Activated CD4-positive, alpha-beta T cell treated with anti-CD3 and anti-CD28 coated beads for 36 hours (primary cell): ENCODE data around the gene ACOXL. TPM values are rescaled to one million over a fixed set of nuclear protein-coding genes. Genes with fewer than 3 reads are reported as not detected.
A peak's percentile ranks its signal among the peaks of the same experiment; 100 is the strongest.

ENCODE experiments used
- ATAC-seq: fragments of 200-7000 bp; cut with Tn5 transposase; one replicate; pipeline ENCODE4 v1.10.0; 2021; ENCODE audit warnings: mild to moderate bottlenecking, moderate library complexity
- CTCF ChIA-PET: fragments of 350-600 bp; sonication (Branson Sonifier 250); formaldehyde crosslinking; loops from one replicate; lab custom pipeline; 2021; ENCODE audit warnings: antibody characterized with exemption; lab: Charles Lee
- POLR2A ChIA-PET: fragments of 350-600 bp; sonication (Branson Sonifier 250); formaldehyde crosslinking; loops from one replicate; lab custom pipeline; 2021; ENCODE audit warnings: antibody characterized with exemption, inconsistent platforms; lab: Charles Lee
- DNase-seq: peaks from one replicate; pipeline ENCODE4 v3.0.0-alpha.2; 2020
- H3K27ac Mint-ChIP-seq: one replicate; pipeline ENCODE4 v1.8.0; 2021; ENCODE audit warnings: mixed read lengths
- H3K27me3 Mint-ChIP-seq: one replicate; pipeline ENCODE4 v1.8.0; 2021; ENCODE audit warnings: mixed read lengths
- H3K36me3 Mint-ChIP-seq: one replicate; pipeline ENCODE4 v1.8.0; 2021; ENCODE audit warnings: low read depth, mixed read lengths
- H3K4me1 Mint-ChIP-seq: one replicate; pipeline ENCODE4 v1.8.0; 2021; ENCODE audit warnings: mixed read lengths
- H3K4me3 Mint-ChIP-seq: one replicate; pipeline ENCODE4 v1.8.0; 2021; ENCODE audit warnings: mild to moderate bottlenecking, moderate library complexity, mixed read lengths
- H3K9me3 Mint-ChIP-seq: one replicate; pipeline ENCODE4 v1.8.0; 2021; ENCODE audit warnings: low read depth, mixed read lengths
- intact Hi-C, 2 experiments: fragments of 100-400 bp; cut with DNase I in 1 of 2; cut with micrococcal nuclease in 1 of 2; formaldehyde crosslinking; loops; one replicate each; pipeline versions ENCODE4 v1.14.2 to v1.15.1; 2022 to 2024; cut with DNase I, micrococcal nuclease
- total RNA-seq, 2 experiments: library from RNA; stranded (reverse); gene quantifications; one replicate each; pipeline ENCODE4 v1.2.3, GENCODE V29; 2021

ACOXL gene
- total RNA-seq, 2 experiments from 2014 or later: 0.23 TPM; not detected in 1

DNA sequence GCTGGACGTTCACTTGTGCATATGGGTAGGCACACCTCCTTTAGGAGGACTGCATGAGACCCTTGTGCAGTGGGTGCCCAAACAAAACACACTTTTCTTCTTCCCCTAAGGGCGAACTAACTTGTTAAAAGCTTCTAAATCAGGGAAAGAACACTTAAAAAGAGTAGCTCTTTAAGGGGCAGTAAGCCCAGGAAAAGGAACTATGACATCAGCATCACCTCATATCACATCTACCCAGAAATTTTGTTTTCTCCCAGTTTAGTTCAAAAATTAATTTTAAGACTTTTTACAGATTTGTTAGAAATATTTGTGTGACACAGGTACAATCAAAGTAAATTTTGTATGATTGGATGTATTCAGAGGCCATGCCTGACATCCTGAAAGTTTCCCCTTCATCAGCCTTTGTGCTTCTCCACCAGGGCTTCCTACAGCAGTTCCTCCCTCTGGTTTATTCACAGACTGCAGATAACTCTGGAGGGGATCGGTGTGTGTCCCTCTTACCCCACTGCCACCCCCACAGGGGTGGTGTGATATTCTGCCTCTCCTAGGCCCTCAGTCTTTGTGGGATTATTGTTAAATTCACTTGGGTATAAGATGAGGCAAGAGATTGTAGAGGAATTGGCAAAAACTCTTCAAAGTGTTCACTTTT, 416.0 kb downstream of the ACOXL start:
- H3K9me3 Mint-ChIP-seq: no peaks in the 10 kb centered on the region
- no peak for DNase-seq
- peaks cover 54% of the 10 kb centered on the region for H3K36me3 Mint-ChIP-seq
- H3K4me3 Mint-ChIP-seq: no peak overlapping the region
- H3K27ac Mint-ChIP-seq: no peak overlapping the region
- intact Hi-C loops: no loop called here
- no peaks in the 10 kb centered on the region for H3K27me3 Mint-ChIP-seq
- CTCF ChIA-PET: no interaction called here
- H3K4me1 Mint-ChIP-seq: peaks cover 27% of the 10 kb centered on the region
- POLR2A ChIA-PET: no interaction called here
- ATAC-seq: no peak

GRCh38 chr2:111148925-111149324, 416.6 kb downstream of the ACOXL start:
- intact Hi-C loops: no loop called here
- no peaks in the 10 kb centered on the region for H3K9me3 Mint-ChIP-seq
- peaks cover 27% of the 10 kb centered on the region for H3K4me1 Mint-ChIP-seq
- ATAC-seq (no peak), DNase-seq (no peak)
- POLR2A ChIA-PET: no interaction called here
- CTCF ChIA-PET: no interaction called here
- H3K27me3 Mint-ChIP-seq: no peaks in the 10 kb centered on the region
- no peak overlapping the region for H3K4me3 Mint-ChIP-seq
- H3K27ac Mint-ChIP-seq: no peak overlapping the region
- H3K36me3 Mint-ChIP-seq: peaks cover 59% of the 10 kb centered on the region

- no peak overlapping the region for H3K27ac Mint-ChIP-seq
- H3K9me3 Mint-ChIP-seq: no peaks in the 10 kb centered on the region
- intact Hi-C loops: no loop called here
- ChIA-PET POLR2A (no interaction called here), CTCF (interaction anchor here (1.3 kb wide), 1 partner anchor 25 kb away, joined by 3 read pairs; no protein-coding TSS in a partner anchor)
- peaks cover 61% of the 10 kb centered on the region for H3K36me3 Mint-ChIP-seq
- peaks cover 28% of the 10 kb centered on the region for H3K4me1 Mint-ChIP-seq
- H3K4me3 Mint-ChIP-seq: no peak overlapping the region
- H3K27me3 Mint-ChIP-seq: no peaks in the 10 kb centered on the region
- no peak for DNase-seq
- ATAC-seq: no peak
Observed at GRCh38 chr2:111149882-111150455, 417.6 kb downstream of the ACOXL start.

GRCh38 chr2:111154758-111155157, 422.4 kb downstream of the ACOXL start:
- ATAC-seq: no peak
- Mint-ChIP-seq H3K4me1 (peaks cover 38% of the 10 kb centered on the region), H3K9me3 (no peaks in the 10 kb centered on the region), H3K27me3 (no peaks in the 10 kb centered on the region), H3K4me3 (no peak overlapping the region), H3K27ac (no peak overlapping the region), H3K36me3 (peaks cover 82% of the 10 kb centered on the region)
- intact Hi-C loops: no loop called here
- CTCF ChIA-PET: no interaction called here
- DNase-seq: no peak
- POLR2A ChIA-PET: interaction anchor here (0.6 kb wide), 1 partner anchor 21 kb away, joined by 3 read pairs; no protein-coding TSS in a partner anchor

DNA sequence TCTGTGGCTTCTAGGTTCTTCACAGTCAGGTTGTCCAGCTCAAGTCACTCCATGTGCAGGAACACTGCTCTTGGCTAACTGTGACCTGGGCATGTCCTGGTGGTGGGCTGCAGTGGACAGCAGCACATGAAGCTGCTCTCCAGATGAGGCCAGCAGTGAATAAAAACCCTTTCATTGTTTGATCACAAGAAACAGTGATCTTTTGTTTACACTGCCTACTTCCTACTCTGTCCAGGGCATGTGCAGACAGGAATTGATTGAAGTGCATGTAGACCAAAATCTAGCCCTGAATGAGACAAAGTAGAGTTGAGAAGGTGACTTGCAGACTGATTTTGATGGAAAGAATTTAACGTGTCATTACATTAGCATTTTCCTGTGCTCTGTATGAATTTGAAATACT, 423.2 kb downstream of the ACOXL start:
- Mint-ChIP-seq H3K4me1 (peaks cover 36% of the 10 kb centered on the region), H3K9me3 (no peaks in the 10 kb centered on the region), H3K27ac (no peak overlapping the region), H3K4me3 (no peak overlapping the region), H3K27me3 (no peaks in the 10 kb centered on the region), H3K36me3 (peaks cover 81% of the 10 kb centered on the region)
- ChIA-PET CTCF (interaction anchor here (1.4 kb wide), 1 partner anchor 13 kb away, joined by 4 read pairs; no protein-coding TSS in a partner anchor), POLR2A (no interaction called here)
- intact Hi-C loops: loop anchor here in 1 of 2 experiments (2.0 kb wide), 1 partner anchor 21 kb away; no protein-coding TSS in a partner anchor
- DNase-seq: no peak
- peak; percentile 30 for ATAC-seq

GRCh38 chr2:111156529-111156928, 424.2 kb downstream of the ACOXL start:
- no peak for ATAC-seq
- DNase-seq: no peak
- ChIA-PET POLR2A (no interaction called here), CTCF (interaction anchor here (1.4 kb wide), 2 partner anchors 12 to 14 kb away, joined by 3 to 4 read pairs; no protein-coding TSS in a partner anchor)
- Mint-ChIP-seq H3K9me3 (no peaks in the 10 kb centered on the region), H3K36me3 (peaks cover 79% of the 10 kb centered on the region), H3K27me3 (no peaks in the 10 kb centered on the region), H3K27ac (no peak overlapping the region), H3K4me1 (peaks cover 36% of the 10 kb centered on the region), H3K4me3 (no peak overlapping the region)
- intact Hi-C loops: loop anchor here in 1 of 2 experiments (2.0 kb wide), 1 partner anchor 20 kb away; no protein-coding TSS in a partner anchor

DNA sequence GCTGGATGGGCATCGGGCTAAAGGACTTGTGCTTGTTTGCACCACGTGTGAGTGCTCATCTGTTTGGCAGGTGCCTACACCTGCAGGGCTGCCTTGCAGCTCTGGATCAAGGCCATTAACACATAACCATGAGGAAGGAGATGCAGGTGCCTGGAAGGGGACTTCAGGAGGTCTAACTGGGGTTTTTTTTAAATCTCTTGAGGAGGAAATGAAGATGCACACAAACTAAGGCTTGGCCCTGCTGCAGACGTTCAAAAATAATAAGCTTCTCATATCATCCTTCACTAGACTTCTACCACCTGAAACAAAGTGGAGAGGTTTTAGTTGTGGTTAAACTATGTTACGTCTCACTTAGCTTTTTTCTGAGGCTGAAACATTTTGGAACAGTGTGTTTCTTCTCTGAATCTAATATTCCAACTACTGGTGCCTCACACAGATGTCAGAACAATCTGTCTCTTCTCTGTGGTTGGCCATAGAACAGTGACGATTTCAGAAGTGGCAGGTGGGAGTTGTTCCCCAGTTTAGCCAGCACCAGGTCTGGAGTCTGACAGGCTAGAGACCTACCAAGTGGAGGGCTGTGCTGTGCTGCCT, 424.8 kb downstream of the ACOXL start:
- intact Hi-C loops: loop anchor here in 1 of 2 experiments (2.0 kb wide), 1 partner anchor 20 kb away; no protein-coding TSS in a partner anchor
- ChIA-PET POLR2A (no interaction called here), CTCF (interaction anchor here (0.7 to 1.4 kb wide), 2 partner anchors 15 to 65 kb away, joined by 3 to 5 read pairs; no protein-coding TSS in a partner anchor)
- ATAC-seq (no peak), DNase-seq (no peak)
- H3K9me3 Mint-ChIP-seq: no peaks in the 10 kb centered on the region
- H3K36me3 Mint-ChIP-seq: peaks cover 78% of the 10 kb centered on the region
- H3K27ac Mint-ChIP-seq: no peak overlapping the region
- no peaks in the 10 kb centered on the region for H3K27me3 Mint-ChIP-seq
- H3K4me3 Mint-ChIP-seq: no peak overlapping the region
- H3K4me1 Mint-ChIP-seq: peaks cover 41% of the 10 kb centered on the region

DNA sequence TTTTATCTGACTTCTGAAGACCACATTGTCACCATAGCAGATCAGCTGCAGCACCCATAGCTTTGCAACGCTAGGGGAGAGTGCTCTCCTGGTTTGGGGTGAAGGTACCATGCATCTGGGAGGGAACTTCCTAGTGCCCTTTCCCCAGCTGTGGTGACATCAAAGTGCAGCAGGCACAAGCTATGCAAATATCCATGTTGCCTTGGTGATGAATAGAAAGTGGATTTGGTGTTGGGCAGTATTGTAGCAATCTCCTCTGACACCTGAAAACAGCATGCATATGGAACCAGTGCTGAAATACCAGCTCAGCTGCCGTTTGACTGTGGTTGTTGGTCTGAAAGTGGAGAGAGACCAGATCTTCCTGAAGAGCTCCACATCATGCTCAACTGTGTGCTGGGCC, 425.4 kb downstream of the ACOXL start:
- H3K9me3 Mint-ChIP-seq: no peaks in the 10 kb centered on the region
- intact Hi-C loops: loop anchor here in 1 of 2 experiments (2.0 kb wide), 1 partner anchor 19 kb away; no protein-coding TSS in a partner anchor
- no peak overlapping the region for H3K4me3 Mint-ChIP-seq
- no peak overlapping the region for H3K27ac Mint-ChIP-seq
- H3K4me1 Mint-ChIP-seq: peaks cover 47% of the 10 kb centered on the region
- no peak for DNase-seq
- peak; percentile 23 for ATAC-seq
- no peaks in the 10 kb centered on the region for H3K27me3 Mint-ChIP-seq
- CTCF ChIA-PET: no interaction called here
- peaks cover 81% of the 10 kb centered on the region for H3K36me3 Mint-ChIP-seq
- POLR2A ChIA-PET: no interaction called here

DNA sequence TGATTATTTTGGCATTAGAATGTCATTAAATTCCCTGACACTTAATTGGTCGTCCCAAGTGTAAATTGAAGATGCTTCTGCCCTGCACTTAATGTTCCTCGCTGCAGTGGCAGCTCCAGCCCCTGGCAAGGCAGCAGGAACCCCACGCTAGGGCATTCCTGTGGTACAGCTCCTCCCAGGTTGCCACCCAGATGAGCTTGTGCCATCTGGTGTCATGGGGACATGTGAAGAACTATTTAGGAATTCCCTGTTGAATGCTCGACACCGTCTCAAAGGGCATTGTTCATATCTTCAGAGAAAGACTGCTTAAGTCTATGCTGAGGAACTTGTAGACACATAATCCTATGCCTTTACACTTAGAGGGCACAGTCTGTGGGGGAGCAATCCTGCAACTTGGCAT, 427.3 kb downstream of the ACOXL start:
- Mint-ChIP-seq H3K4me3 (no peak overlapping the region), H3K9me3 (no peaks in the 10 kb centered on the region), H3K27me3 (no peaks in the 10 kb centered on the region), H3K27ac (no peak overlapping the region), H3K4me1 (peaks cover 54% of the 10 kb centered on the region), H3K36me3 (peaks cover 83% of the 10 kb centered on the region)
- ChIA-PET POLR2A (interaction anchor here (0.5 kb wide), 1 partner anchor 45 kb away, joined by 4 read pairs; no protein-coding TSS in a partner anchor), CTCF (no interaction called here)
- no peak for ATAC-seq
- no peak for DNase-seq
- intact Hi-C loops: no loop called here

DNA sequence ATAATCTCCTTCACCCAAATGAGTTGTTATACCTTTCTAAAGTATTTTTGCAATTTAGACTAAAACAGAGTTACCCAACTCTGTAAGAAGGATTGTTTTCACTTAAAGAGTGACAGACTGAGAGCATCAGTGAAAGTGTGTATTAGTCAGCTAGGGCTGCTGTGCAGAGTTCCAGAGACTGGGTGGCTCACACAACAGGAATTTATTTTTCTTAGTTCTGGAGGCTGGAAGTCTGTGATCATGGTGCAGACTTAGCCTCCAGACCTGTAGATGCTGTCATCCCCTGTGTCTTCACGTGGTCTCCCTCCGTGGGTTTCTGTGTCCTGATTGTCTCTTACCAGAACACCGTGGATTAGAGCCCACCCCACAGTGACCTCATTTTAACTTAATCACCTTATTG, 428.4 kb downstream of the ACOXL start:
- no peak for ATAC-seq
- H3K4me1 Mint-ChIP-seq: peaks cover 46% of the 10 kb centered on the region
- ChIA-PET CTCF (interaction anchor here (0.7 kb wide), 1 partner anchor 35 kb away, joined by 3 read pairs; no protein-coding TSS in a partner anchor), POLR2A (no interaction called here)
- intact Hi-C loops: no loop called here
- no peak for DNase-seq
- H3K9me3 Mint-ChIP-seq: no peaks in the 10 kb centered on the region
- no peak overlapping the region for H3K27ac Mint-ChIP-seq
- peaks cover 82% of the 10 kb centered on the region for H3K36me3 Mint-ChIP-seq
- no peaks in the 10 kb centered on the region for H3K27me3 Mint-ChIP-seq
- H3K4me3 Mint-ChIP-seq: no peak overlapping the region

DNA sequence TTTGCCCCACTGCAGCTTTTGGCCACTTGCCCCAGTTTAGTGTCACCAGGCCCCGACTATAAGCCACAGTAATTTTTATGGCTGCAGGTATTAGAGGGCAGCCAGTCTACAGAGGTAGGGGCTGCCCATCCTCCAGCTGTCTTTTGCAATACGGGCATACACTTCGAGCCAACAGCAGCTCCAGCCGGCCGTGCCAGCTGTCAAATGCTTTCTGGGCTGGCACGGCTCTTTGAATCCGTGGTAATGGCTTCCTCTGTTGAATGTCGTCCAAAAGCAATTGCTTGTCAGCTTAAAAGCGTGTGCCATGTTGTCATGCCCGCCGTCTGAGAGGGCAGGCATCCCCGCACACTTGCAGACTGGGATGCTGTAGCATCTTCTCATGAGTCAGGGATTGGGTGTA, 429.6 kb downstream of the ACOXL start:
- Mint-ChIP-seq H3K27ac (no peak overlapping the region), H3K27me3 (no peaks in the 10 kb centered on the region), H3K4me1 (peaks cover 35% of the 10 kb centered on the region), H3K36me3 (peaks cover 70% of the 10 kb centered on the region), H3K9me3 (no peaks in the 10 kb centered on the region), H3K4me3 (no peak overlapping the region)
- no peak for ATAC-seq
- CTCF ChIA-PET: no interaction called here
- intact Hi-C loops: no loop called here
- DNase-seq: no peak
- POLR2A ChIA-PET: interaction anchor here (1.1 kb wide), 1 partner anchor 71 kb away, joined by 3 read pairs; no protein-coding TSS in a partner anchor
